Measurements from ENCODE around the gene GRAMD2B. TPM values are rescaled to one million over a fixed set of nuclear protein-coding genes. Genes with fewer than 3 reads are reported as not detected.
"Not testable (repeated sequence)": the region's sequence is repeated elsewhere in the genome, so short reads cannot be mapped to it uniquely, and the experiment has no call there.

GRAMD2B gene
- total RNA-seq, 2 experiments from 2014 or later = 4.3 to 7.2 TPM

DNA sequence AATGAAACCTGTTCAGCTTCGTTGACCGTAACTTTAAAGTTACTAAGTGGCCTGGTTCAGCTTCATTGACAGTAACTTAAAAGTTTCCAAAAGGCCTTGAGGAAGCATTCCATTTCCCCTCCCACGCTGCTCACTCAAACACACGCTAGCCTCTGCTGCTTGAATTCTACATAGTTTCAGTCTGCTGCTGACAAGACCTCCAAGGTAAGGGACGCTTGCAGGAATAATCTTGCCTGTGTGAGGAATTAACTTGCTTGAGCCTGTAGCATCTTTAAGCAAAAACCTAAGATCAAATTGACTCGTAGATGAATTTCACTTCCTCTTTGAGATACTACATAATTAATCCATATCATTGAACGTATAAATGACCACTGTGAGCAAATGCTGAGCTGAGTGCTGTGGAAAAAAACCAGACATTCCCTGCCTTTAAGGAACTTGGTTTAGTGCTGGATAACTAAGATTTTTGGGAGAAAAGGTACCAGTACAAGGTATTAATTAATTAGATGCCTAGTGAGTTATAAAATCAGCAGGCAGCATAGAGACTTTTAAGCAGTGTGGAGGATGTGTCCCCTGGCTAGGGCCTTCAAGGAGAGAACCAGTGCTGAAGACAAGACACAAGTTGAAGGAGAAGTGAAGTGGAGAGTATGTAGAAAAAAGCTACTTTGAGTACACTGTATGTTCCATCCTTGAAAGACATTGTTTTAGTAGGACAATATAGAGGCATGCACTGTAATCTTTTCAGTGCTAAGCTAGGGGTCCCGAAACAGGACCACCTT is 39.2 kb downstream of the GRAMD2B start:
- ATAC-seq = no peak
- DNase-seq = no peak
- Mint-ChIP-seq H3K4me1 (peaks cover 6% of the 10 kb centered on the region), H3K27me3 (no peaks in the 10 kb centered on the region), H3K27ac (no peak overlapping the region), H3K36me3 (peaks cover 2% of the 10 kb centered on the region), H3K9me3 (ENCODE audit: low read depth) (no peaks in the 10 kb centered on the region), H3K4me3 (no peak overlapping the region)
- CTCF ChIA-PET = no interaction called here

DNA sequence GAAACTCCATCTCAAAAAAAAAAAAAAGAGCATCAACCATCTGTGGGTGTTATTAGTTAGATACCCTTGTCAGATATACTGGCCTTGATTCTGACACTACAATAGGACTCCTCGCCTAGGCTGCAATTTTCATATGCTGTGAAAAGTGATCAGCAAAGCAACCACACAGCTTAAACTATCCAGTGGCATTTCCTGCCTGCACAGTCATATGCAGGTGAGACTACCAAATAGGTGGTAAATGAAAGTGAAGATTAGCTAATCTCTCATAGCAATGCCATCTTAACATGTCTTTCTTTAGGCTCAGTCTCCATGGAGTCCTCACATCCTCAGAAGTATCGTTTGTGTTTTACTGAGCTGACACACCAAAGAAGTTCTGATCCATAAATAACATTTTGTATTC is 40.8 kb downstream of the GRAMD2B start:
- Mint-ChIP-seq H3K4me3 (no peak overlapping the region), H3K9me3 (ENCODE audit: low read depth) (no peaks in the 10 kb centered on the region), H3K36me3 (peaks cover 2% of the 10 kb centered on the region), H3K27me3 (no peaks in the 10 kb centered on the region), H3K4me1 (peaks cover 6% of the 10 kb centered on the region), H3K27ac (no peak overlapping the region)
- DNase-seq (no peak), ATAC-seq (no peak)
- CTCF ChIA-PET = interaction anchor here (1.0 kb wide), 2 partner anchors 15 to 26 kb away, joined by 3 read pairs; no protein-coding TSS in a partner anchor

DNA sequence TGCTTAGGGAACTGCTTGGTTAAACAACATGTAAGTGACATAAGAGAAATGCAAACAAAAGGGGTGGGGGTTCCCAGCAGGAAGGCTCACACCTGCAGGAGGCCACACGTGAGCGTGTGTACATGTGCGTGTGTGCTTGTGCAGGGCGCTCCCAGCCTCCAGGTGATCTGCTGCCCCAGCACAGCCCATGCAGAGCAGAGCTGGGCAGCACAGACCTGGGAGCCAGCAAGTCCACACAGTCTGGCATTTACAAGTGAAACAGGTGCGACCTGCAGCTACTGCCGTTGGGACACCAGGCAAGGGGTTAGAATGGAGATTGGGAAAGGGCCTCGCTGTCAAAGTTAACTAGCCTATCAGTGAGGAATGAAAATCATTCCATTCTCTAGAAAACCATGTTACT is 41.8 kb downstream of the GRAMD2B start:
- CTCF ChIA-PET = interaction anchor here (1.0 kb wide), 2 partner anchors 14 to 25 kb away, joined by 3 read pairs; no protein-coding TSS in a partner anchor
- Mint-ChIP-seq H3K27me3 (no peaks in the 10 kb centered on the region), H3K9me3 (ENCODE audit: low read depth) (no peaks in the 10 kb centered on the region), H3K27ac (no peak overlapping the region), H3K4me1 (peaks cover 6% of the 10 kb centered on the region), H3K4me3 (no peak overlapping the region), H3K36me3 (peaks cover 2% of the 10 kb centered on the region)
- no peak for ATAC-seq
- DNase-seq = no peak

DNA sequence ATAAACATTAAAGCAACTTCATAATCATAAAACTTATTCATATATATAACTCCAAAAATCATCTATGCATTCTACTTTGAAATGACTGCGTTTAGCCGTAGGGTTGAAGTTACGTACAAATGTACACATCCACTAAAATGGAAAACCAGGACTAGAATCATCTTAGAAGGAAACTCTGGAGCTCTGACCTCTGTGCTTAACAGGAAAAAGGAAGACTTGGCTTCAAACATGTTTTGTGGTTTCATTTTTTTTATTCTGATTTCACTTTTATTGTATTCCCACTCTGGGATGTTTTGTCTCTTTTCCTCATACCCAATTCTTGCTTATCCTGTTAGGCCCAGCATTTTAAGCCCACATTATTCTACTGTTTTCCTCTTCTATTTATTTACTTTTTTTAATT is 44.9 kb downstream of the GRAMD2B start:
- Mint-ChIP-seq H3K4me3 (no peak overlapping the region), H3K27ac (no peak overlapping the region), H3K9me3 (ENCODE audit: low read depth) (no peaks in the 10 kb centered on the region), H3K27me3 (no peaks in the 10 kb centered on the region), H3K4me1 (peaks cover 6% of the 10 kb centered on the region), H3K36me3 (peaks cover 2% of the 10 kb centered on the region)
- ATAC-seq (no peak), DNase-seq (no peak)
- CTCF ChIA-PET = no interaction called here

DNA sequence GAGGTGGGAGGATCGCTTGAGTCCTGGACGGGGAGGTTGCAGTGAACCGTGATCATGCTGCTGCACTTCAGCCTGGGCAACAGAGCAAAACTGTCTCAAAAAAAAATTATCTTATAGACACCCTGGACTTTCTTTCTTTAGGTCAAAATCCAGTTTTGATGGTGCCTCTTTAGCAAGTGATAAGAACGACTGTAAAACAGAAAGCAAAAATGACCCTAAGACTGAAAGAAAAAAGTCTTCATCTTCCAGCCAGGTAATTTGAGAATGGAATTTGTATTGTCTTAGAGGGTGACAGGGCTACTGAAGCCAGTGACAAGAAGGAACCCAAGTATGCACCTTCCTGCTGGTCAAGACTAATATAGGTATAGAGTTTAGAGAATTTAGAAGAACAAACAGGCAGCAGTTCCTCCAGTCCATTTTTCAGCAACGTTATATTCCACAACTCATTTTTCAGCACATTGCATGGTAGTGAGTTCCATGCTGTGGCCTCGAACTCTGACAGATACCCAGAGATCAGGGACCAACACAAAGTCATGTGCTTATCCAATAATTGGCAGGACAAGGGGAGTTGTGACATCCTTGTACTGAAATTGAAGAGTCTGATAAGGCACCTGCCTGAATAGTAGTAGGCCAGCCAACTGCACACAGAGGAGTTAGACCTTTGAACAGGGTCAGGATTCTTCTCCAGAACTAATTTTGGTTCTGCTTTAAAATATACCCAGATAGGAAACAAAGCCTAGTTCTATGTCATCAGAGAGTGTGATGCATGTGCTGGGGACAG is 46.5 kb downstream of the GRAMD2B start:
- no peaks in the 10 kb centered on the region for H3K4me1 Mint-ChIP-seq
- H3K9me3 Mint-ChIP-seq (ENCODE audit: low read depth) = no peaks in the 10 kb centered on the region
- H3K4me3 Mint-ChIP-seq = no peak overlapping the region
- ATAC-seq (no peak), DNase-seq (no peak)
- peaks cover 4% of the 10 kb centered on the region for H3K36me3 Mint-ChIP-seq
- CTCF ChIA-PET = no interaction called here
- no peak overlapping the region for H3K27ac Mint-ChIP-seq
- H3K27me3 Mint-ChIP-seq = no peaks in the 10 kb centered on the region

DNA sequence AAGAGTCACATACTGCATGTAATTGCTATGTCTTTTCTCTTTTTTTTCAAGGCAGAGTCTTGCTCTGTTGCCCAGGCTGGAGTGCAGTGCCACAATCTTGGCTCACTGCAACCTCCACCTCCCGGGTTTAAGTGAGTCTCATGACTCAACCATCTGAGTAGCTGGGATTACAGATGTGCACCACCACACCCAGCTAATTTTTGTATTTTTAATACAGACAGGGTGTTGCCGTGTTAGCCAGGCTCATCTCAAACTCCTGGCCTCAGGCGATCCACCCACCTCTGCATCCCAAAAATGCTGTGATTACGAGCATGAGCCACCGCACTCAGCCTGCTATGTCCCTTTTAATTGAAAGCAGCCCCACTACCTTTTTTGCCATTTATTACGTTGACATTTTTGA is 47.3 kb downstream of the GRAMD2B start:
- H3K4me3 Mint-ChIP-seq; H3K9me3 Mint-ChIP-seq (ENCODE audit: low read depth); ATAC-seq; H3K27me3 Mint-ChIP-seq; H3K4me1 Mint-ChIP-seq; CTCF ChIA-PET; H3K36me3 Mint-ChIP-seq; DNase-seq; H3K27ac Mint-ChIP-seq: not testable (repeated sequence)

DNA sequence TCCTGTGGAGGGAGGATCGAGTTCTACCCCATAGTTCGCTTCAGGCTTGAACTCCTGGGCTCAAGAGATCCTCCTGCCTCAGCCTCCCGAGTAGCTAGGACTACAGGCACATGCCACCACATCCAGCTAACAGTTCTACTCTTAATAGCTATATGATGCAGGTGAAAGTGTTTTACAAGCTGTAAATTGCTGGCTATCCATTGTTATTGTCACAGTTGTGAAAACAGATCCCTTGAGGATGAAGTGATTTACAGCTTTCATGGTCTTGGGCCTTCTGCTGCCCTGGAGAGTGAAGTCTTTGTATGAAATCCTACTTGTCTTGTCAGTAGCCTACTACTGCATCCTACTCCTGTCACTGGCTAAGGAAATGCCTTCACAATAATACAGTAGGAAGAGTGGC is 48.0 kb downstream of the GRAMD2B start:
- ATAC-seq (no peak), DNase-seq (no peak)
- CTCF ChIA-PET = interaction anchor here (0.9 kb wide), 1 partner anchor 20 kb away, joined by 3 read pairs; no protein-coding TSS in a partner anchor
- H3K4me1 Mint-ChIP-seq = no peaks in the 10 kb centered on the region
- no peak overlapping the region for H3K4me3 Mint-ChIP-seq
- H3K9me3 Mint-ChIP-seq (ENCODE audit: low read depth) = no peaks in the 10 kb centered on the region
- H3K27ac Mint-ChIP-seq = no peak overlapping the region
- H3K27me3 Mint-ChIP-seq = no peaks in the 10 kb centered on the region
- H3K36me3 Mint-ChIP-seq = peaks cover 4% of the 10 kb centered on the region

DNA sequence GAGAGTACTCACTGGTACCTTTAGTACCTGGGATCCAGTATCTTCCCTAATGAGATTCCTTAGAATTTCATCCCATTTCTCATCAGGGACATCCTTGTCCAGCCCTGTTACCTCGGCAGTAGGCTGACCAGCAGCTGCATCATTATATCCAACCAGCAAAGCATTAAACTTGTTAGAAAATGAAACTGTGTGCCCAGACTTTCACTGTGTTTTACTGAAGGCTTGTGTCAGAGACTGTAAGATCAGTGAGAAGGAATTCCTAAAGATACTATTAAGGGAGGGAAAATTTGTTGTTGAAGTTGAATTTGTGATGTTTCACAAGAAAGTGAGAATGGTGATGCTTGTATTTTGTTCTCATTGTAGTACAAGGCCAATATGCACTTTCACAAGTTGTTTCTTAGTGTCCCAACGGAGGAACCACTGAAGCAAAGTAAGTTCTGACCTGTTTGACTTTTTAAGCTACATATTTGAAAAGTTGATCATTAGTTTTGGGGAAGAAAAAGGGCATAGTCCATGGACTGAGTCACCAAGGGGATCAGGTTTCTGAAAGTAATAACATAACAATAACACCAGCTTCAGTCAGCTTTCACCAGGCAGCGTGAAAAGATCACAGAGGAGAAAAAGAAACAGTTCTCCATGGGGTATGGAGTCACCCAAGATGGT is 48.8 kb downstream of the GRAMD2B start:
- peaks cover 2% of the 10 kb centered on the region for H3K36me3 Mint-ChIP-seq
- H3K27ac Mint-ChIP-seq = no peak overlapping the region
- H3K4me3 Mint-ChIP-seq = no peak overlapping the region
- no peaks in the 10 kb centered on the region for H3K9me3 Mint-ChIP-seq (ENCODE audit: low read depth)
- H3K27me3 Mint-ChIP-seq = no peaks in the 10 kb centered on the region
- ATAC-seq (no peak), DNase-seq (no peak)
- CTCF ChIA-PET = interaction anchor here (0.9 kb wide), 1 partner anchor 21 kb away, joined by 3 read pairs; no protein-coding TSS in a partner anchor
- H3K4me1 Mint-ChIP-seq = no peaks in the 10 kb centered on the region

DNA sequence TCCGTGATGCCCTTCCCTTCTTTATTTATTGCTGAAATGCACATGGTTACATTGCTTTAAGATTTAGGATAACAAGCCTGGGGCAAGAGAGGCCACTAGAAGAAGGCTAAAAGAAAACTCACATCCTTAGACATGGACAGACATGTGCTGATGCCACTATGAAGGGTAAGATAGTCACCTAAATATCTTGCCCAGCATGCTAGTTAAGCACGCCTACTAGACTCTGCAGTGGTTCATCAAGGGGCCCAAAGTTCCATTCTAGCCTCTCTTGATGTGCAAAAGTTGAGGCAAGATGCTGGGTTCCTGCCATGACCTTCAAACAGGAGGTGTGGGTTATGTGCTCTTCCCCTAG is 49.3 kb downstream of the GRAMD2B start:
- Mint-ChIP-seq H3K9me3 (ENCODE audit: low read depth) (no peaks in the 10 kb centered on the region), H3K4me1 (no peaks in the 10 kb centered on the region), H3K4me3 (no peak overlapping the region), H3K27me3 (no peaks in the 10 kb centered on the region), H3K27ac (no peak overlapping the region), H3K36me3 (peaks cover 2% of the 10 kb centered on the region)
- DNase-seq (no peak), ATAC-seq (no peak)
- CTCF ChIA-PET = no interaction called here

DNA sequence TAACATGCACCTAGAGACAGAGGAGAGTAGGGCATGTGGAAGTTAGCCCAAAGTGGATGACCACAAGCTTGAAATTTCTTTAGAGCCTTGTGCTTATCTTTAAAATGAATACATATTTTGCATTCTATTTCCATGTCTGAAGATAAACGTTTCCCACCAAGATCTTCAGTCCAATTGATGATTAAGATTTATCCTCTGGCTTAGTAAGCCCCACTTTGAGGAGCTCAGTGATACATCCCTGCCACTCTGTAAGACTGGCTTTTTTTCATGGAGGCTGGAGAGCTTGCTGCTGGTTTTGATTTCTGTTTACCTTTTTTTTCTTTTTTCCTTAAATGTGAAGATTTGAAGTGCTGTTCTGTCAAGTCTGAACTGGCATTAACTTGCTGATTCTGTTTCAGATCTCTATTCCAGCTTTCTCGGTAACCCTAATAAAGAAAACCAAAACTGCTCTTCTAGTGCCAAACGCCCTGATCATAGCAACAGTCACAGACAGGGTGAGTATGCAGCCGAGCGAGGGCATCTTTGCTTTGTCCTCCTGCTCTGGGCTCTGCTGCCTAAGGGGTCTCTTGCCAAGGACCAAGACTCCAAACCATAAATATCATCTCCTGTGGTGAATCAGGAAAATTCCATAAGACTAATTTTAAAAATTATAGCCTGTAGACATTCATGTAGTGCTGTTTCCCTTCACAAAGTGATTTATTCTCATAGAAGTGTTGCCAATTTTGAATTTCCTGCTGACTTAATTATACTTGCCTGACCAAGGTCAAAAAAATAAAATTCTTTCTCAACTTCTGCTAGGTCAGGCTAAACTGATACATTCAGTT is 54.3 kb downstream of the GRAMD2B start:
- no peaks in the 10 kb centered on the region for H3K4me1 Mint-ChIP-seq
- ATAC-seq = no peak
- no peak for DNase-seq
- H3K27me3 Mint-ChIP-seq = no peaks in the 10 kb centered on the region
- no peaks in the 10 kb centered on the region for H3K9me3 Mint-ChIP-seq (ENCODE audit: low read depth)
- H3K27ac Mint-ChIP-seq = no peak overlapping the region
- CTCF ChIA-PET = no interaction called here
- H3K36me3 Mint-ChIP-seq = peaks cover 7% of the 10 kb centered on the region
- H3K4me3 Mint-ChIP-seq = no peak overlapping the region

DNA sequence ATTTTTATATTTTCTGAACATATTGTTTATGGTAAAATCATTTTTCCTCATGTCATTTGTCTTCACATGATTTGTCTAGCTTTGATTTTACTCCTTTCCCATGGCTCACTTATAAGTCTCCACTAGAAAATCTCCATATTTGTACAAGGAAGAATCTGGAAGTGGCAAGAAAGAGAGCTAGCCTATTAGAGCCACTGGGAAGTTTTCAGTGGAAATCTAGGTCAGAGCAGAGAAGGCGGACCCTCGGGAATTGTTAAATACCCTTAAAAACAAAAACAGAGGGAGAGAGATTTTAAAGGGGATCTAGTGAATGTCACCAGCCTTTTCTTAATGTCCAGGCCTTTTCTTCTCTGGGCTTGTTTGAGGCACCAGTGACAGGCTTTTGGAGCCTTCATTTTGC is 56.6 kb downstream of the GRAMD2B start:
- Mint-ChIP-seq H3K27ac (no peak overlapping the region), H3K36me3 (peaks cover 12% of the 10 kb centered on the region), H3K9me3 (ENCODE audit: low read depth) (no peaks in the 10 kb centered on the region), H3K4me3 (no peak overlapping the region), H3K4me1 (no peaks in the 10 kb centered on the region), H3K27me3 (no peaks in the 10 kb centered on the region)
- CTCF ChIA-PET = no interaction called here
- DNase-seq (no peak), ATAC-seq (no peak)

DNA sequence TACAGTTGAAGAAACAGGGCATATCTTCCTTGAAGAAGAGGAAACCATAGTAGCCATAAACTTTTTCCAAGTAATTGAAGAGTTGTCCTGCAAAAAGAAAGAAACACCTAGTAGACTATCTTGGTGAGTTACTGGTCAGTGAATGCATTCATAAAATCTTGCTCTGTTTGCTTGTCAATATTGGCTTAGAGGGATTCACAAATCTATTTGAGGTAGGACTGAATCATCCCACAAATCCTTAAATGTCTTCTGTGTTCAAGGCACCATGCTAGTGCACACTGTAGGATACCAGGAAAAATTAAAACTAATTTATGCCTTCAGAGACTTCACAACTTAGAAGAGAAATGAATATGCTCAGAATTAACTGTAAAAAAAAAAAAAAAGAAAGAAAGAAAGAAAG is 57.6 kb downstream of the GRAMD2B start:
- CTCF ChIA-PET = no interaction called here
- Mint-ChIP-seq H3K4me1 (no peaks in the 10 kb centered on the region), H3K36me3 (peaks cover 14% of the 10 kb centered on the region), H3K27ac (no peak overlapping the region), H3K9me3 (ENCODE audit: low read depth) (no peaks in the 10 kb centered on the region), H3K27me3 (no peaks in the 10 kb centered on the region), H3K4me3 (no peak overlapping the region)
- ATAC-seq = no peak
- no peak for DNase-seq

DNA sequence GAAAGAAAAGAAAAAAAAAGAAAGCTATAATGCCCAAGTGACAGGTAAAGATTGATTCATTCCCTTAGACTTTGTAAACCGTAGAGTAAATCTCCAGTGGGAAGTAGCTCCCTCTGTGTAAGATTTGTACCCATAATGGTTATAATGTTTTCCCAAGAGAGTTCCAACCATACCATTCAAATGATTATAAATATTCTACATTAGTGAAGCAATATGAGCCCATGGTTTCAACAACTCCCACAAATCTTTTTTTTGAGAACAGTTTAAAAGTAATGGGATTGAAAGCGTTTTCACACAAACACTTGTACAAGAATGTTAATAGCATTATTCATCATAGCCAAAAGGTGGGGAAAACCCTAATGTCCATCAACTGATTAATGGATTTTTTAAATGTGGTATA is 58.0 kb downstream of the GRAMD2B start:
- ATAC-seq (no peak), DNase-seq (no peak)
- Mint-ChIP-seq H3K4me3 (no peak overlapping the region), H3K27ac (no peak overlapping the region), H3K36me3 (peaks cover 17% of the 10 kb centered on the region), H3K9me3 (ENCODE audit: low read depth) (no peaks in the 10 kb centered on the region), H3K27me3 (no peaks in the 10 kb centered on the region), H3K4me1 (no peaks in the 10 kb centered on the region)
- CTCF ChIA-PET = no interaction called here
